GM19372 (cell line): ENCODE results near the gene C4orf50.
"Not testable (repeated sequence)": the region's sequence is repeated elsewhere in the genome, so short reads cannot be mapped to it uniquely, and the experiment has no call there.

Experiments
- ATAC-seq: cut with Tn5 transposase; IDR thresholded peaks from one replicate; pipeline ENCODE4 v1.9.1; 2021; ENCODE audit warnings: mild to moderate bottlenecking, low read depth, moderate library complexity; ENCODE audit not compliant: unreplicated experiment

Gene C4orf50

DNA sequence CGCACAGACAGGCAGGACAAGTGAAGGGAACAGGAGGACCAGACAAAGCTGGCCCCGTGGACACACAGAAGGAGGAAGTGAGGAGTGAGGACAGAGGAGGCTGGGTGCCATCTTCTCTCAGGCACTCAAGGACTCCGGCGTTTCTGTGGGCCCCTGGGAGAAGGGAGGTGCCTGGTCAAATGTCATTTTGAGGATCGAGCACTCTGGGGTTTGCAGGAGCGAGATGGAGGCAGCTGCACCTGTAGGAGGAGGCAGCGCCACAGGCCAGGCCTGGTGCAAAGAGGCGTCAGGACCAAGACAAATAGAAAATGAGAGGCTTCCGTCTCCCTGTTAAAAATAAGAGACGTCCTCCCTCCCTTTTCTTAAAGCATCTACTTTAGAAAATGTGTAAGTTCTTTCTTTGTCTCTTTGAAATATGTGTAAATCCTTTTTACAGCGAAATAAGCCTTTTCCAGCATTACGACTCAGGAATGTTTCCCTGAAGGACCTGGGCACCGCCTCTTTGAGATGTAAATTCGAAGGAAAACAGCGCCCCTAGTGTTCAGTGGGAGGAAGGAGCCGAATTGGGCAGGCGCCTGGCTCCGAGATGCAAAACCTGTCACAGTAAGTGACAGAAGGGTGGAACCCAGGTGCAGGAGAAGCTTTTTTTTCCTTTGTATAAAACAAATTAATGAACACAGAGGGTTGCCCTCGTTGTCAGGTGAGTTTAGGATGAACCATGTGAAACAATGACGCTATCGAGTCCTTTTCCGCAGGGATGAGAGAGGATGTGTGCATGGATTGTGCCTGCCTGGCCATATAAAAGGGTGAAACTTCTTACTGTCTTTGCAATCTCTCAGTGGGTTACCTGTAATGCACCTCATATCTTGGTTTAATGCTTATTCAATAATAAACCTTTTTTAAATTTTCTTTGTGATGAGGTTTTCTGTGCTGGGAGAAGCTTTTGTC is 1.4 kb upstream of the C4orf50 start:
- ATAC-seq = peak; percentile 57

GRCh38 chr4:6017800-6018199 is 431 bp downstream of the C4orf50 start:
- no peak for ATAC-seq

DNA sequence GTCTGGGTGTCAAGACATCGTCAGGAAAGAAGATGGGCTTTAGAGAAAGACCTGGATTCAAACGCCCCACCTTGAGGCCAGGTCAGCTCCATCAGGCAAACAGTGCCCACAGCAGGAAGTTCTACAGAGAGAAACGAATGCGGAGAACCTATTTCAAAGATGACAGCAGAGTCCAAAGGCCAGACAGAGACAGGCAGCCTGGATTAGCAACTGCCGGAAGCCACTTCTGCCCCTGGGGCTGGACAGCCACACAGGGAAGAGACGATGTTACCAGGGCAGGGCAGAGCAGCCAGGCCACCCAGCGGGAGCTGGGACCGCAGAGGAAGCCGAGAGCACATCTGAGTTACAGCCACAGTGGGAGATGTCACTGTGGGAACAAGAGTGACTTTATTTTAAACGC is 1.2 kb downstream of the C4orf50 start:
- no peak for ATAC-seq

DNA sequence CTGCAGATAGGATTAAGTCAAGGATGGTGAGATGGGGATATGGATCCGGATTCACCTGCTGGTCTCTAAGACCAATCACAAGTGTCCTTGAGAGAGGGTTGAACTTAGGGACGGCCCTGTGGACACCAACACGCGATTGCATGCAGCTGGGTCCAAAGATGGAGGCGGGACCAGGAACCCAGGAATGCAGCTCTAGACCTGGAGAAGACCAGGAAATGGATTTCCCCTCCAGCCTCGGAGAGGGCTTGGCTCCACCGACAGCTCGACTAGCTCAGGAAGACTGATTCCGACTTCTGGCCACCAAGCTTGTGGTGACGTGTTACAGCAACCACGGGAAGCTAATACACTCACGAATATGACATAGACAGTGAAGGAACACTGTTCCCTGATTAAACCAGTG is 4.7 kb downstream of the C4orf50 start:
- no peak for ATAC-seq

- no peak for ATAC-seq
These were observed 6.0 kb downstream of the C4orf50 start for GRCh38 chr4:6012200-6012599.

DNA sequence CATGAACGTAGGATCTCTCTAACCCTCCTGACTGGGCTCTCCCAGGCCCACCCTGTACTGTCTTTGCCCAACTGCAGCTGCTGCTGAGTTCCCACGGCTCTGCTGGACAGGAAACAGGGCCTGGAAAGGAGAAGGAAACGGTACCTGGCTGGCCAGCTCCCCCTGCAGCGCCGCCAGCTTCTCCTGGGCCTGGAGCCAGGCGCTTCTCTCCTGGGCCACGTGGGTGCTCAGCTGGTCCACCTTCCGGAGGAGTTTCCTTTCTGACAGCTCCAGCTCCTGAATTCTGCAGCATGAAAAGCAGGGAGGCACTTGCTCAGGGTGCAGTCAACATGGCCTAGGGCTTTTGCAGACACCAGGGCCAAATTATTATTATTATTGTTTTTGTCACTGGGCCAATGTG is 6.5 kb downstream of the C4orf50 start:
- ATAC-seq = no peak

GRCh38 chr4:6011271-6011671 is 7.0 kb downstream of the C4orf50 start:
- ATAC-seq = no peak

GRCh38 chr4:6010789-6011188 is 7.4 kb downstream of the C4orf50 start:
- ATAC-seq = no peak

DNA sequence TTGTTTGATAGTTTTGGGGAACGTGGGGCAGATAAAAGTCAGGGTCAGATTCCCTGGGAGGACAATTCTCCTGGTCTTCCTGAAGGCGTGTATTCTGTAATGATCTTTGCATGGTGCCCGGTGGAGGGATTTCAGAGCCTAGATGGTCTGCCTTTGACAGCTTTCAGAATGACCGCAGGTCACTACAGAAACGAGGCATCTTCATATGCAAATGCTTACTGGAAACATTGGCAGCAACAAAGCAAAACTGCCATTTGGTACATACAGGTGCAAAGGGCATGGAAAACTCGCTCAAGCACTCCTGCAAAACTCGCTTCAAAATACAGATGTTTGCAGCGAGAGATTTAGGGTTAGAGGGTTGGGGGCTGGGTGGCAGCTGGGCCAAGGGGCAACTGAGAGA is 8.8 kb downstream of the C4orf50 start:
- no peak for ATAC-seq

GRCh38 chr4:6008766-6009385 is 9.4 kb downstream of the C4orf50 start:
- ATAC-seq = no peak

DNA sequence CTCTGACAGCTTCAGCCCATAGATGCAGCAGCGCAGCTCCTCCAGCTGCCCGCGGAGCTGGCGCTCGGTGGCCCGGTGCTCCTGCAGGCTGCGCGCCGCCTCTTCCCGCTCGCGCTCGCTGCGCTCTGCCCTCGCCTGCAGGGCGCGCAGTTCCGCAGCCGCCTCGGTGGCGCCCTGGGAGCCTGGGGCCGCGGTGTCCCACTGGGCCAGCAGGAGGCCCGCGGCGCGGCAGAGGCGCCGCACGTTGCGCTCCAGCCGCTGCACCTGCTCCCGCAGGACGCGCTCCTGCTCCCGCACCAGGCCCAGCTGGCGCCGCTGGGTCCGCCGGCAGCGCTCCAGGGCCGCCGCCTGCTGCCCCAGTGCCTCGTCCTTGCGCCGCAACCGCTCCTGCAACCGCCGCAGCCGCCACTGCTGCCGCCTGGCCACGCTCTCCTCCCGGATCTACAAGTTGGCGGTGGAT is 10.1 kb downstream of the C4orf50 start:
- no peak for ATAC-seq

DNA sequence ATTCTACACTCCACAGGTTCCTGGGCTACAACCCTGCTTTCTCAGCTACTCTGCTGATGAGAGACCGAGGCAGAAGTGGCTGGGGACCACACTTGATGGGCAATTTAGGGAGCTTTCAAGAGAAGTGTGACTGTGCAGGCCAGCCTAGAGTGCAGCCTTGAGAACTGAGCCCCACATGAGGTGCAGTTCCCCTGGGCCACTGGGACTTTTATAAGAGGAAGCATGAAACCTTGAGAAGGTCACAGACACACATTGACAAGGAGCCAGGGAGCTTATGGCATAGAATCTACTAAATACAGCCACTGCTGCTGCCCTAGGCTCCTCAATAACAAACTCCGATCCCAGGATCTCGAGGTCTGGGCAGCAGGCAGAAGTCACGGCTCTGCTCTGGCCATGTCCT is 13.1 kb downstream of the C4orf50 start:
- ATAC-seq = no peak

GRCh38 chr4:6003485-6003884 is 14.7 kb downstream of the C4orf50 start:
- ATAC-seq = not testable (repeated sequence)

- ATAC-seq = no peak
These were observed 15.3 kb downstream of the C4orf50 start for GRCh38 chr4:6002926-6003325.

DNA sequence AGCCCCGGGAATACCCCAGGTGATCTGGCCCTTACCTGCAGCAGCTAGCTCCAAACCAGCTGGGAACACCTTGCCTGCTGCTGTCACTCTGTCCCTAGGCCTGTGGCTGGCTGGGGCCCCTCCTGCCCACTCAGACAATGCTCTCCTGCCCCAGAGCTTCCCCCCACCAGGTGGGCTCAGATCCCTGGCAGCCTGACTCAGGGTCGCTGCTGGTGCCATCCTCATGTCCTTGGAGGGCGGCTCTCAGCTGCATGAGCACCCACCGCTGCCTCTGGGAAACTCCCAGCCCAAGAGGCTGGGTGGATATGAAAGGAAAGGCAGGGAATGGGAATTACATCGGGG is 15.8 kb downstream of the C4orf50 start:
- no peak for ATAC-seq

- no peak for ATAC-seq
These were observed 16.3 kb downstream of the C4orf50 start for GRCh38 chr4:6001680-6002491.

- ATAC-seq = no peak
These were observed 18.3 kb downstream of the C4orf50 start for GRCh38 chr4:5999830-6000365.

- ATAC-seq = no peak
These were observed 18.9 kb downstream of the C4orf50 start for GRCh38 chr4:5999356-5999755.

DNA sequence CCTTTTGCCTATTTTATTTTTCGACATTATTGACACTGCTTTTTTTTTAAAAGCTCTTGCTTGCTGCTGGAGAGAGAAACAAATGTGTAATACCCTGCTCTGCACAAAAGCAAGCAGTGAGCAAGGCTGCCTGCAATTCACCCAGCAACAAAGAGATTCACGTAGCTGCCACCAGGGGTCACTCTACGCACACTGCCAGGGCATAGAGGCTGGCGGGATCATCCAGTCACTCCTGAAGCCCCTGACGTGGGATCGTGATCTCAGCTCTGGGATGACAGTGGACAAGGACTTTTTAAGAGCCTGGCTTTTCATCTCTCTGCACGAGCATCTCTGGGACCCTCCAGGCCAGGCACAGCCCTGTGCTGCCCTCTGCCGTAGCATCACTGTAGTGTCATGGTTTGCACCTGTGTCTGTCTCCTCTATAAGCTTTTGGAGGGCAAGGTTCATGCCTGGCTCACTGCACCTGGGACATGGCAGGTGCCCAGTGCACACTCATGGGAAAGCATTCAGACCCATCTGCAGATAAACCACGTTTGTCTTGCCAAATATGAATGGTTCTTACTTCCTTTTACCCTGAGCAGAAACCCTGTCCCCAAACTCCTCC is 19.8 kb downstream of the C4orf50 start:
- peak; percentile 84 for ATAC-seq

GRCh38 chr4:5996641-5997040 is 21.6 kb downstream of the C4orf50 start:
- ATAC-seq = no peak
